HK-2 (cell line): Measurements from ENCODE around the gene CPSF4L.

Source experiments
- DNase-seq: peaks from one replicate; pipeline ENCODE4 v3.0.0-alpha.2; 2018; ENCODE audit not compliant: unreplicated experiment

Gene CPSF4L

GRCh38 chr17:73289549-73290254 lies 28.0 kb upstream of the CPSF4L start:
- no peak for DNase-seq

GRCh38 chr17:73288534-73289302 lies 27.0 kb upstream of the CPSF4L start:
- no peak for DNase-seq

- DNase-seq, result no peak
Observed at GRCh38 chr17:73286863-73287296, 25.2 kb upstream of the CPSF4L start.

DNA sequence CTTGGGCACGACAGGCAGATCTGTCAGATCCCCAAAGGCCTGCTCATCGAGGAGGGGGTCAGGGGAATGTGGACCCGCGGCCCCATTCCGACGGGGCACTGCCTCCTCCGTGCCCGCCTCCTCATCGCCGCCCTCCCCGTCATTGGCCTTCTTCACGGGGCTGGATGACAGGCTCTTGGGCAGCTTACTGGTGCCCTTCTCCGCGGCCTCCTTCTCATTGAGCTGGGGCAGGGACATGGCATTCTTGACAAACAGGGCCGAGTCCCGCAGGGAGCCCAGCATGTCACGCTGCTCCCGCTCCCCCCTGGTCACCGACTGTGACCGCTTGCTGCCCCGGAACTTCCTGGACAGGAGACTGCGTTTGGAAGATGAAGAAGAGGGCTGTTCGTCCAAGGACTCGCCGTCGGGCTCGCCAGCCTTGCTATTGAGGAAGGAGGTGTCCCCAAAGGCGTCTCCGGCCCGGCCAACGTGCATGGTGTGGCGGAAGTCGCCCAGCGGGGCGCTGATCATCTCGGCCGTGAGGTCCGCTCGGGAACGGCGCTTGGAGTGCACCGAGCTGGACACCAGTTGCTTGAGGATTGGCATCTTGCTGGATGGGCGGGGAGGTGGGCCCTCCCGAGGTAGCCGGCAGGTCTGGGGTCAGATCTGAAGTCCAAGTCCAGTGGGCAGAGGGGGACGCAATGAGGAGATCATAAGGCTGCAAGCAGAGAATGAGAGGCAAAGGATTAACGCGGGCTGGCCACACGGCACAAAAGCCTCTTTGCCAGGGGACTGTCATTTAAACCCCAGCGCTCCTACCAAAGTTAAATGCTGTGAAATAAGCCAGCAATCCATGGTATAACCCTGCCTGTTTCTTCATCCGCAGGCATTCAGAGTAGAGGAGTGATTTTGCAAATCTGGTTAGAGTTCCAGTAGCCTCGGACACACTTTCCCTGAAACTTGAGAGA lies 24.5 kb upstream of the CPSF4L start:
- no peak for DNase-seq

DNA sequence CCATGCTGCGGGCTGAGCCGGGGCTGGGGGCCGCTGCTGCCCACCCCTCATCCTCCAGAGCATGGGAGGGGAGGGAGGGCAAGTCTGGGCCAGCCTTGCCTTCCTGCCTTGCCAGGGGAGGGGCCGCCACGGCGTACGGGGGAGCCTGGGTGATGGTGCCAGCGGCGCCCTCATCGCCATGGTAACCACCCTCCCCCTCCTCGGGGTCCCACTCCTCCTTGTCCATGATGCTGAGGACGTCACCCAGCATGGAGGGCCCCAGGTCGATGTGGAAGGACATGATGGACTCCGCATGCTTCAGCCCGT lies 23.9 kb upstream of the CPSF4L start:
- DNase-seq, result no peak

- DNase-seq, result no peak
Observed at GRCh38 chr17:73284906-73285602, 23.4 kb upstream of the CPSF4L start.

GRCh38 chr17:73284354-73284753 lies 22.7 kb upstream of the CPSF4L start:
- no peak for DNase-seq

- no peak for DNase-seq
Observed at GRCh38 chr17:73283841-73284282, 22.2 kb upstream of the CPSF4L start.

GRCh38 chr17:73283250-73283649 lies 21.6 kb upstream of the CPSF4L start:
- DNase-seq, result no peak

DNA sequence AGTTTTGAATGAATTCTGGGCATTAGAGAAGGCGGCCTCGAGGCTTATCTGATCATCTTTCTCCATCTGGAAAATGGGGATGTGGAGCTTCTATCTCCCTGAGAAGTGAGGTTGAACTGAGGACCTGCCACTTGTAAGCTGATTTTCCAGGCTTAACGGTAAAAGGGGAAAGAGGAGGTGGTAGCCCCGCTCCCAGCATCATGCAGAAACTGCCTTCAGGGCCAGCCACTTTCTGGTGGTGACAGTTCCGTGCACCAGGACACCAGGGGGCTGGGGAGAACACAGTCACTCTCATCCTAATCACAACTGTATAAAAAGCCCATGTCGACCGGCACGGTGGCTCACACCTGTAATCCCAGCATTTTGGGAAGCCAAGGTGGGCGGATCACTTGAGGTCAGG lies 20.9 kb upstream of the CPSF4L start:
- no peak for DNase-seq

DNA sequence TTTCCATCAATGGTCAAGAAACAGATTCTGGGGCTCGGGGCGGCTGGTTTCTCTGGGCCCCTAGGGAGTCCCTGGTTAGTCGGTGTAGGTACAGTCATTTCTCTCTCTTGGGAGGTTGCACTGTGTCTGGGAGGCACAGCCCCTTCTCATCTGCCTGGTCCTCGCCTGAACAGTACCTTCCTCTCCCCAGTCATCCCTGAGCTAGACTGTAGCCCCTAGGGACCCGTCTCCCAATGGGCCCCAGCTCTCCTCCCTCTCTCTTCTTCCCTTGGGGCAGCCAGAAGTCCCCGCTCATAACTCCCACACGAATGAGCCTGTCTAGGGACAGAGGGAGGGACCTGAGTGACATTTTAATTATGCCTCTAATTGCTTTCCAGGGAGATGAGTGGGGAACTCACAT lies 20.2 kb upstream of the CPSF4L start:
- DNase-seq, result no peak

DNA sequence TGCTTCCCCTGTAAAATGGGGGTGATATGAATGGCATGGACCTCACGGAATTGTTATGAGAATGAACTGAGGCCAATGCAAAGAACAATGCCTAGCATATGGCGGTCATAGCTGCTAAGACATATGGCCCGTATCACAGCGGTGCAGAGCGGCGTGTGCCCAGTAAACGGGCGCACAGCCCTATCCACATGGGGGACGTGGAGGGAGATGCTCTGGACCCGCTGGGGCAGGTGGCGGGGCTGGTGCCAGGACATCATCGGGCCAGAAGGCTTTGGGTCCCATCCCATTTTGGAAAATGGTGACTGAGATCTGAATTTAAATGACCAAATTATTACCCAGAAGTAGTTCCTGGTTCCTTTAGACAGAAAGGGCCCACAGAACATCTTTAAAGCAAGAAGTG lies 18.5 kb upstream of the CPSF4L start:
- DNase-seq, result no peak

GRCh38 chr17:73279704-73280103 lies 18.0 kb upstream of the CPSF4L start:
- no peak for DNase-seq

DNA sequence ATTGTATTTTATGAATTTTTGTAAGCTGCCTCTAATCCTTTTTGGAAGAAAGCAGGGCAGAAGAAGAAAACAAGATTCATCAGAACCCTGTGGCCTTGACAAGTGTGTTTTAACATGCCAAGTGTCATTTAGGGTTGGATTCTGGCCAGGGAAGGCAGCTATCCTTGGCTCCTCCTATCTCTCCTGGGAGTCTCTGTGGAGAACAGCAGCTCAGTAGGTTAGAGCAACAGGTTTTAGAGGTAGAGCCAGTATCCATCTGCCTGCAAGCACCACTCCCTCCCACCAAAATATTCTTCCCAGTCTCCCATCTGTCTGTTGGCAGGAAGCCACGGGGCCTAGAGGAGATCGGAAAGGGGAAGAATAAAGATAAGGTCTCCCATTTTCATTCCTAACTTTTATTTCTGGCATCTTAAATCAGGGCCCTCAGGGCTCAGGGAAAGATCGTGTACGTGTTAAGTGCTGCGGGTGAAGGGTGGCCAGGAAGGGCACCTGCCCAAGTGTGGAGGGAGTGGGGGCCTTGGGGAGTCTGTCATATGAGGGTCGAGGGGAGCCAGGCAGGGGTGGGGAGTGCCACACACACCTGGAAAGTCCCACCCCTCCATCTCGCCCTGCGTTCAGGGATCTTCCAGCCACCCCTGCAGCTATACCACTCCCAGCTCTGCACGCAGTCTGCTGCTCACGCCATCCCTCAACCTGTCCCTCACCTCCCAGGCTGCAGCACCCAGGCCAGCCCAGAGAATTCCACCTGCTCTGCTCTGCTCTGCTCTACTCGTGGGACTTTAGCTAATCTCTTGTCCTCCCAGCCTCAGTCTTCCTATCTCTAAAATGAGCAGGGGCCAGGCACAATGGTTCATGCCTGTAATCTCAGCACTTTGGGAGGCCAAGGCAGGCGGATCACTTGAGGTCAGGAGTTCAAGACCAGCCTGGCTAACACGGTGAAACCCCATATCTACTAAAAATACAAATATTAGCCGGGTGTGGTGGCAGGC lies 17.1 kb upstream of the CPSF4L start:
- DNase-seq, result no peak

DNA sequence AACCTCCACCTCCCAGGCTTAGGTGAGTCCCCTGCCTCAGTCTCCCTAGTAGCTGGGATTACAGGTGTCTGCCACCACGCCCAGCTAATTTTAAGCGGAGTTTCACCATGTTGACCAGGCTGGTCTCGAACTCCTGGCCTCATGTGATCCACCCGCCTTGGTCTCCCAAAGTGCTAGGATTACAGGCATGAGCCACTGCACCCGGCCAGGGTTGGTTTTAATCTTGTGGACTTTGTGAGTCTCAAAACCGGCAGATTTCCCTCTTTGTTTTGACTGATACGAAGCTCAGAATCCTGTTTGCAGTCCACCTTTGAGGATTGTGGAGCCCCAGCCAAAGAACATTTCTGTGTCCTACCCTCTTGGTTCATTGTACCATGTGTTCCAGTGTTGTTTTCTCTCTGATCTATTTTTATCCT lies 16.4 kb upstream of the CPSF4L start:
- no peak for DNase-seq

- DNase-seq, result no peak
Observed at GRCh38 chr17:73274490-73274889, 12.8 kb upstream of the CPSF4L start.

GRCh38 chr17:73272906-73273218 lies 11.2 kb upstream of the CPSF4L start:
- no peak for DNase-seq

DNA sequence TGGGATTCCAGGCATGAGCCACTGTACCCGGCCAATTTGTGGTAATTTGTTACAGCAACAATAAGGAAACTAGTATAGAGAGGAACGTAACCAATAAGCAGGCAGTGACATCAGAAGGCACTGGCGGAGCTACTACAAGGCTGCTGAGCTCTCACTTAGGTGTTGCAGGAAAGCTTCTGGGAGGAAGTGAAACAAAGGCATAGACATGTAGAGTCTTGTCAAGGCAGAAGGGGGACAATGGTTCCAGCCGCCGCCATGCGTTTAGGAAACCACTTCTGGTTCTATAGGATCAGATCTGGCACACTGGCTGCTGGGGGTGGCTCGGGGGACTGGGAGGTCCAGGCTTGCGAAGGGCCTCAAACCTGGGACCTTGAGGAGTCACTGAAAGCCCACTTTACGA lies 9.4 kb upstream of the CPSF4L start:
- no peak for DNase-seq

DNA sequence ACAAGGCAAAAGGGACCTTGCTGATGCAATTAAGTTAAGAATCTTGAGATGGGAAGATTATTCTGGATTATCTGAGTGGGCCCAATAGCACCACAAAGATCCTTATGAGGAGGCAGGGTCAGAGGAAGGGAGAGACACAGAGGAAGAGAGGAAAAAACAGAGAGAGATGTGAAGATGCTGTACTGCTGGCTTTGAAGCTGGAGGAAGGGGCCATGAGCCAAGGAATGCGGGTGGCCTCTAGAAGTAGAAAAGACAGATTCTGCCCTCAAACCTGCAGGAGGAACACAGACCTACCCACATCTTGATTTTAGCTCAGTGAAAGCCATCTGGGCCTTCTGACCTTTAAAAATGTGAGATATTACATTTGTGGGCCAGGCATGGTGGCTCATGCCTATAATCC lies 8.1 kb upstream of the CPSF4L start:
- no peak for DNase-seq

GRCh38 chr17:73269329-73269615 lies 7.6 kb upstream of the CPSF4L start:
- no peak for DNase-seq
